ENCODE results near the gene CLCN3.

DNA sequence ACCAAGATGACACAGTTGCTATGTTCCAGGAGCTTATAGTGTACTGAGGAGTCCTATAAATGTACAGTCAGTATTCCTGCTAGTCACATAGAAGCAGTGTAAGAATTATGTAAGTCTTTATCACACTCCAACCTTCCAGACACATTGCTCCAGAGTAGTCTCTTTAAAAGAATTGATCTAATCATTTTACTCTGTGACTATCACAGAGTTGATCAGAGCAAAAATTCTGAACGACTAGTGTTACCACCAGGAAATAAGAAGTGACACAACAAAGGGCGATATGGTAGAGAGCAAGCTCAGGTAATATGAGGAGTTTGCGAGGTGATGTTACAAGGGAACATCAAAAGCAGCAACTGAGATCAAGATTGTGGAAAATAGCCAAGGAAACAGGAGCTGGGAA is 146.4 kb downstream of the CLCN3 start:
- TF ChIP-seq, protein P1, sequence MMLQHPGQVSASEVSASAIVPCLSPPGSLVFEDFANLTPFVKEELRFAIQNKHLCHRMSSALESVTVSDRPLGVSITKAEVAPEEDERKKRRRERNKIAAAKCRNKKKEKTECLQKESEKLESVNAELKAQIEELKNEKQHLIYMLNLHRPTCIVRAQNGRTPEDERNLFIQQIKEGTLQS (IDR thresholded peaks at IDR 0.05): no peak
- TF ChIP-seq, protein P2, sequence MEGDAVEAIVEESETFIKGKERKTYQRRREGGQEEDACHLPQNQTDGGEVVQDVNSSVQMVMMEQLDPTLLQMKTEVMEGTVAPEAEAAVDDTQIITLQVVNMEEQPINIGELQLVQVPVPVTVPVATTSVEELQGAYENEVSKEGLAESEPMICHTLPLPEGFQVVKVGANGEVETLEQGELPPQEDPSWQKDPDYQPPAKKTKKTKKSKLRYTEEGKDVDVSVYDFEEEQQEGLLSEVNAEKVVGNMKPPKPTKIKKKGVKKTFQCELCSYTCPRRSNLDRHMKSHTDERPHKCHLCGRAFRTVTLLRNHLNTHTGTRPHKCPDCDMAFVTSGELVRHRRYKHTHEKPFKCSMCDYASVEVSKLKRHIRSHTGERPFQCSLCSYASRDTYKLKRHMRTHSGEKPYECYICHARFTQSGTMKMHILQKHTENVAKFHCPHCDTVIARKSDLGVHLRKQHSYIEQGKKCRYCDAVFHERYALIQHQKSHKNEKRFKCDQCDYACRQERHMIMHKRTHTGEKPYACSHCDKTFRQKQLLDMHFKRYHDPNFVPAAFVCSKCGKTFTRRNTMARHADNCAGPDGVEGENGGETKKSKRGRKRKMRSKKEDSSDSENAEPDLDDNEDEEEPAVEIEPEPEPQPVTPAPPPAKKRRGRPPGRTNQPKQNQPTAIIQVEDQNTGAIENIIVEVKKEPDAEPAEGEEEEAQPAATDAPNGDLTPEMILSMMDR (IDR thresholded peaks at IDR 0.05; ENCODE audit: low read depth, low read length, missing input control): no peak
- no peak for TF ChIP-seq TAF1 (conservative IDR thresholded peaks at IDR 0.05)
- TF ChIP-seq RXRA (IDR thresholded peaks at IDR 0.05): no peak
- TF ChIP-seq SP1 (IDR thresholded peaks at IDR 0.05): no peak
- TF ChIP-seq, protein P3, sequence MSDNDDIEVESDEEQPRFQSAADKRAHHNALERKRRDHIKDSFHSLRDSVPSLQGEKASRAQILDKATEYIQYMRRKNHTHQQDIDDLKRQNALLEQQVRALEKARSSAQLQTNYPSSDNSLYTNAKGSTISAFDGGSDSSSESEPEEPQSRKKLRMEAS (IDR thresholded peaks at IDR 0.05): no peak
- TF ChIP-seq, protein P4, sequence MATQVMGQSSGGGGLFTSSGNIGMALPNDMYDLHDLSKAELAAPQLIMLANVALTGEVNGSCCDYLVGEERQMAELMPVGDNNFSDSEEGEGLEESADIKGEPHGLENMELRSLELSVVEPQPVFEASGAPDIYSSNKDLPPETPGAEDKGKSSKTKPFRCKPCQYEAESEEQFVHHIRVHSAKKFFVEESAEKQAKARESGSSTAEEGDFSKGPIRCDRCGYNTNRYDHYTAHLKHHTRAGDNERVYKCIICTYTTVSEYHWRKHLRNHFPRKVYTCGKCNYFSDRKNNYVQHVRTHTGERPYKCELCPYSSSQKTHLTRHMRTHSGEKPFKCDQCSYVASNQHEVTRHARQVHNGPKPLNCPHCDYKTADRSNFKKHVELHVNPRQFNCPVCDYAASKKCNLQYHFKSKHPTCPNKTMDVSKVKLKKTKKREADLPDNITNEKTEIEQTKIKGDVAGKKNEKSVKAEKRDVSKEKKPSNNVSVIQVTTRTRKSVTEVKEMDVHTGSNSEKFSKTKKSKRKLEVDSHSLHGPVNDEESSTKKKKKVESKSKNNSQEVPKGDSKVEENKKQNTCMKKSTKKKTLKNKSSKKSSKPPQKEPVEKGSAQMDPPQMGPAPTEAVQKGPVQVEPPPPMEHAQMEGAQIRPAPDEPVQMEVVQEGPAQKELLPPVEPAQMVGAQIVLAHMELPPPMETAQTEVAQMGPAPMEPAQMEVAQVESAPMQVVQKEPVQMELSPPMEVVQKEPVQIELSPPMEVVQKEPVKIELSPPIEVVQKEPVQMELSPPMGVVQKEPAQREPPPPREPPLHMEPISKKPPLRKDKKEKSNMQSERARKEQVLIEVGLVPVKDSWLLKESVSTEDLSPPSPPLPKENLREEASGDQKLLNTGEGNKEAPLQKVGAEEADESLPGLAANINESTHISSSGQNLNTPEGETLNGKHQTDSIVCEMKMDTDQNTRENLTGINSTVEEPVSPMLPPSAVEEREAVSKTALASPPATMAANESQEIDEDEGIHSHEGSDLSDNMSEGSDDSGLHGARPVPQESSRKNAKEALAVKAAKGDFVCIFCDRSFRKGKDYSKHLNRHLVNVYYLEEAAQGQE (IDR thresholded peaks at IDR 0.05): no peak
- no peak for TF ChIP-seq RAD21 (IDR thresholded peaks at IDR 0.05)
- no peak for TF ChIP-seq GABPA (IDR thresholded peaks at IDR 0.05 in 1 of 2, conservative IDR thresholded peaks at IDR 0.05 in 1 of 2)
- no peak for TF ChIP-seq JUND (IDR thresholded peaks at IDR 0.05)
- TF ChIP-seq HNF4G (IDR thresholded peaks at IDR 0.05): no peak
- no peak for TF ChIP-seq FOXA1 (IDR thresholded peaks at IDR 0.05)
- no peak for TF ChIP-seq EGR1 (IDR thresholded peaks at IDR 0.05; ENCODE audit: low read depth in 2 of 2)
- no peak for TF ChIP-seq NR2F2 (IDR thresholded peaks at IDR 0.05)
